HCT116 (cell line): ENCODE data around the gene HOXB8. TPM values are rescaled to one million over a fixed set of nuclear protein-coding genes. Genes with fewer than 3 reads are reported as not detected.

Experiments used
- ATAC-seq: fragments of 200-7000 bp; cut with Tn5 transposase; 2 replicates; pipeline ENCODE4 v1.9.1; 2020; ENCODE audit warnings: mild to moderate bottlenecking, moderate library complexity
- BruUV-seq: library from RNA; stranded (reverse); fragments of 400-500 nt; replicated peaks from 2 replicates; lab custom pipeline; 2021; lab: Mats Ljungman, UMichigan
- CTCF ChIA-PET: fragments of 300-600 bp; sonication (Branson Sonifier 250); formaldehyde crosslinking; loops from one replicate; lab custom pipeline; 2021; ENCODE audit warnings: antibody characterized with exemption; lab: Charles Lee
- POLR2A ChIA-PET: fragments of 300-600, 350-600 bp; sonication (Branson Sonifier 250); formaldehyde crosslinking; loops from one replicate; lab custom pipeline; 2021; ENCODE audit warnings: antibody characterized with exemption; lab: Charles Lee
- RAD21 ChIA-PET, 2 experiments: fragments of 300-600 bp; sonication (Branson Sonifier 250); formaldehyde crosslinking; loops; one replicate each; lab custom pipeline; 2023; ENCODE audit warnings: low total read pairs in 2 of 2; ENCODE audit not compliant: uncharacterized antibody in 2 of 2, unreplicated experiment in 2 of 2, low non-redundant PET in 1 of 2; lab: Charles Lee
- DNase-seq: peaks from one replicate; pipeline ENCODE4 v3.0.0-alpha.2; 2010; ENCODE audit warnings: low read depth, low spot score
- H2AFZ ChIP-seq: fragments of 200-600 bp; shearing (Covaris generic), sonication (generic); 2 replicates; pipeline ENCODE4 v1.6.1; 2017; ENCODE audit warnings: low read depth, mixed run types, mixed read lengths, antibody characterized with exemption, low read length; ENCODE audit not compliant: poor library complexity, severe bottlenecking
- H3K27ac ChIP-seq: 2 replicates; pipeline ENCODE4 v1.5.1; 2012; ENCODE audit warnings: low read depth, low read length
- H3K27me3 ChIP-seq: fragments of 200-600 bp; sonication (generic); 2 replicates; pipeline ENCODE4 v1.6.1; 2016; ENCODE audit warnings: mixed run types, low read length, mixed read lengths; ENCODE audit not compliant: insufficient read depth
- H3K36me3 ChIP-seq, 2 experiments: fragments of 200-500 bp in 1 of 2; fragments of 200-600 bp in 1 of 2; sonication (Bioruptor generic) in 1 of 2; sonication (generic) in 1 of 2; 2 replicates each; pipeline versions ENCODE4 v1.5.1 to v1.6.1; 2014 to 2016; ENCODE audit warnings: low read length in 2 of 2, inconsistent platforms in 1 of 2, mixed read lengths in 1 of 2, mixed run types in 1 of 2; ENCODE audit not compliant: insufficient read depth in 2 of 2, control insufficient read depth in 1 of 2
- H3K4me1 ChIP-seq, 2 experiments: fragments of 200-600 bp in 1 of 2; sonication (generic) in 1 of 2; 2 replicates each; pipeline versions ENCODE4 v1.5.1 to v1.6.1; 2012 to 2017; ENCODE audit warnings: low read length in 2 of 2, inconsistent platforms in 1 of 2, mild to moderate bottlenecking in 1 of 2, mixed read lengths in 1 of 2, mixed run types in 1 of 2, moderate library complexity in 1 of 2; ENCODE audit not compliant: insufficient read depth in 2 of 2, control insufficient read depth in 1 of 2
- H3K4me2 ChIP-seq: fragments of 200-600 bp; sonication (generic); 2 replicates; pipeline ENCODE4 v1.6.1; 2017; ENCODE audit warnings: mixed run types, low read length, mixed read lengths
- H3K4me3 ChIP-seq, 2 experiments: fragments of 200-600 bp in 1 of 2; sonication (generic) in 1 of 2; replicated peaks in 1 of 2; 2 replicates each; pipeline ENCODE4 v1.5.1; 2011 to 2016; ENCODE audit warnings: low read length in 2 of 2, control low read depth in 1 of 2, low read depth in 1 of 2, mild to moderate bottlenecking in 1 of 2, mixed read lengths in 1 of 2, mixed run types in 1 of 2
- H3K79me2 ChIP-seq: fragments of 200-600 bp; sonication (generic); 2 replicates; pipeline ENCODE4 v1.6.1; 2017; ENCODE audit warnings: mild to moderate bottlenecking, mixed run types, low read length, moderate library complexity, mixed read lengths; ENCODE audit not compliant: insufficient read depth
- H3K9ac ChIP-seq: fragments of 200-600 bp; sonication (generic); 2 replicates; pipeline ENCODE4 v1.6.1; 2016; ENCODE audit warnings: low read length, mixed read lengths
- H3K9me2 ChIP-seq: fragments of 200-600 bp; sonication (generic), shearing (Covaris generic); 2 replicates; pipeline ENCODE4 v1.6.1; 2017; ENCODE audit warnings: mixed run types, mild to moderate bottlenecking, moderate library complexity; ENCODE audit not compliant: insufficient read depth
- H3K9me3 ChIP-seq, 2 experiments: fragments of 200-500 bp in 1 of 2; fragments of 200-600 bp in 1 of 2; sonication (Bioruptor generic) in 1 of 2; sonication (generic) in 1 of 2; 2 replicates each; pipeline ENCODE4 v1.6.1; 2014 to 2017; ENCODE audit warnings: low read length in 2 of 2, mixed read lengths in 2 of 2, inconsistent platforms in 1 of 2, low read depth in 1 of 2, mild to moderate bottlenecking in 1 of 2, mixed run types in 1 of 2, moderate library complexity in 1 of 2; ENCODE audit not compliant: control insufficient read depth in 1 of 2, insufficient read depth in 1 of 2
- H4K20me1 ChIP-seq: fragments of 200-600 bp; sonication (generic), shearing (Covaris generic); 2 replicates; pipeline ENCODE4 v1.6.1; 2017; ENCODE audit warnings: mixed run types, mild to moderate bottlenecking, moderate library complexity; ENCODE audit not compliant: insufficient read depth
- CBX3 ChIP-seq: IDR thresholded peaks from 2 replicates; pipeline ENCODE4 v1.6.1; 2012; ENCODE audit warnings: low read depth
- CEBPB ChIP-seq: IDR thresholded peaks from 2 replicates; pipeline ENCODE4 v1.6.1; 2012; ENCODE audit warnings: low read depth
- ELF1 ChIP-seq: IDR thresholded peaks from 2 replicates; pipeline ENCODE4 v1.6.1; 2012; ENCODE audit warnings: low read depth, borderline replicate concordance
- EZH2 ChIP-seq: fragments of 200-600 bp; sonication (generic); IDR thresholded peaks from 2 replicates; pipeline ENCODE4 v1.6.1; 2017; ENCODE audit warnings: antibody characterized with exemption, mixed run types
- JUND ChIP-seq: IDR thresholded peaks from 2 replicates; pipeline ENCODE4 v1.6.1; 2012
- POLR2A ChIP-seq: IDR thresholded peaks from 2 replicates; pipeline ENCODE4 v1.7.0; 2011; ENCODE audit warnings: borderline replicate concordance; ENCODE audit not compliant: insufficient read depth, insufficient read length; ENCODE audit errors: extremely low read depth
- POLR2AphosphoS5 ChIP-seq: IDR thresholded peaks from 2 replicates; pipeline ENCODE4 v1.6.1; 2011; ENCODE audit warnings: mild to moderate bottlenecking, low read depth, low read length, moderate library complexity
- SP1 ChIP-seq: IDR thresholded peaks from 2 replicates; pipeline ENCODE4 v1.6.1; 2012; ENCODE audit warnings: low read depth
- ZFX ChIP-seq: fragments of 450-650 bp; IDR thresholded peaks from 2 replicates; pipeline ENCODE4 v1.6.1; 2017
- intact Hi-C: fragments of 100-400 bp; cut with micrococcal nuclease; formaldehyde crosslinking; loops from 2 replicates; pipeline ENCODE4 v1.10.0; 2022
- total RNA-seq: library from RNA; stranded (reverse); gene quantifications from one replicate; pipeline ENCODE4 v1.2.1, GENCODE V29; 2021; ENCODE audit not compliant: unreplicated experiment
- TF ChIP-seq, protein P1 (sequence below): IDR thresholded peaks from 2 replicates; pipeline ENCODE4 v1.6.1; 2012; ENCODE audit warnings: low read depth

Gene HOXB8
- total RNA-seq, 1 experiment from 2014 or later = 44.7 TPM

DNA sequence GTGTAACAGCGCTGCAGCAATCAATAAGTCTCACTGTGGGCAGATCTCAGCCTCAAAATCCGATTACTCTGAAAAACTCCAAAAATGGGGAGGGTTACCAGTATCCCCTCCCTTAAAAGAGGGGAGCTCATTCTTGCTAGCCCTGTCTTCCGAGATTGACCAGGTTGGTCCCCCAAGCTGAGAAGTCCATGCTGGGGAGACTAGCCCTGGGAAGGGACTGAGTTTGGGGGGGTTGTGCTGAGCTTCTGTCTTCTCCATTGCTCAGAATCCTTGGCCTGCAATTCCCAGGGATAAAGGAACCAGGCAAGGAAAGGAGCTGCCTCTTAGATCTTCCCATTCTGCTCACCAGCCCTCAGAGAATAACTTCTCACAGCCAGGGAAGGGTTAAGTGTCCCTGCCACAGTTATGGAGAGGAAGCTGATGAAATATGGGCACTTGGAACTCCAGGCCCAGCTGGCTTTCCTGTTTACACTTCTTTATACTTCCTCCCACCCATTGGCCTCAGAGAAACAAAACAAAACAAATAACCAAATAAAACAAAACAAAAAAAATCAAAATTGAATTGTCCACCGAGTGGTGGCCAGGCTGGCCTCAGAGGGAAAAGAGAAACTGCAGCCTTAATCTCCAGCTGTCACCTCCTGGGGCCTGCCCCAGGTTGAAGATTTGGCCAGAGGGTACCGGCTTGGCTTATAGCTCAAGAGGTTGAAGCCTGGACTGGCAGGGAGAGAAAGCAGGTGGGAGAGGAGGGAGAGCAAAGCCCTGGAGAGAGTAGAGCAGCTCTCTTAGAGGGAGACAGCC lies 27.6 kb downstream of the HOXB8 start:
- Histone ChIP-seq H3K27me3 (no peaks in the 10 kb centered on the region), H3K27ac (peak overlapping the region; percentile 91), H3K9me3 (no peaks in the 10 kb centered on the region), H3K4me2 (peak overlapping the region; percentile 98), H2AFZ (no peak overlapping the region), H3K9ac (peak overlapping the region; percentile 63), H3K79me2 (peaks cover 56% of the 10 kb centered on the region), H3K4me3 (no peak overlapping the region), H3K36me3 (peaks cover 0 to 2% of the 10 kb centered on the region in 2 experiments; a peak in 2 of 4 replicates), H4K20me1 (no peaks in the 10 kb centered on the region), H3K9me2 (no peaks in the 10 kb centered on the region), H3K4me1 (peaks cover 22 to 70% of the 10 kb centered on the region in 2 experiments)
- TF ChIP-seq JUND (no peak), EZH2 (no peak), POLR2AphosphoS5 (no peak), ZFX (no peak), POLR2A (no peak), CBX3 (no peak), SP1 (no peak), CEBPB (no peak), ELF1 (no peak)
- TF ChIP-seq, protein P1, sequence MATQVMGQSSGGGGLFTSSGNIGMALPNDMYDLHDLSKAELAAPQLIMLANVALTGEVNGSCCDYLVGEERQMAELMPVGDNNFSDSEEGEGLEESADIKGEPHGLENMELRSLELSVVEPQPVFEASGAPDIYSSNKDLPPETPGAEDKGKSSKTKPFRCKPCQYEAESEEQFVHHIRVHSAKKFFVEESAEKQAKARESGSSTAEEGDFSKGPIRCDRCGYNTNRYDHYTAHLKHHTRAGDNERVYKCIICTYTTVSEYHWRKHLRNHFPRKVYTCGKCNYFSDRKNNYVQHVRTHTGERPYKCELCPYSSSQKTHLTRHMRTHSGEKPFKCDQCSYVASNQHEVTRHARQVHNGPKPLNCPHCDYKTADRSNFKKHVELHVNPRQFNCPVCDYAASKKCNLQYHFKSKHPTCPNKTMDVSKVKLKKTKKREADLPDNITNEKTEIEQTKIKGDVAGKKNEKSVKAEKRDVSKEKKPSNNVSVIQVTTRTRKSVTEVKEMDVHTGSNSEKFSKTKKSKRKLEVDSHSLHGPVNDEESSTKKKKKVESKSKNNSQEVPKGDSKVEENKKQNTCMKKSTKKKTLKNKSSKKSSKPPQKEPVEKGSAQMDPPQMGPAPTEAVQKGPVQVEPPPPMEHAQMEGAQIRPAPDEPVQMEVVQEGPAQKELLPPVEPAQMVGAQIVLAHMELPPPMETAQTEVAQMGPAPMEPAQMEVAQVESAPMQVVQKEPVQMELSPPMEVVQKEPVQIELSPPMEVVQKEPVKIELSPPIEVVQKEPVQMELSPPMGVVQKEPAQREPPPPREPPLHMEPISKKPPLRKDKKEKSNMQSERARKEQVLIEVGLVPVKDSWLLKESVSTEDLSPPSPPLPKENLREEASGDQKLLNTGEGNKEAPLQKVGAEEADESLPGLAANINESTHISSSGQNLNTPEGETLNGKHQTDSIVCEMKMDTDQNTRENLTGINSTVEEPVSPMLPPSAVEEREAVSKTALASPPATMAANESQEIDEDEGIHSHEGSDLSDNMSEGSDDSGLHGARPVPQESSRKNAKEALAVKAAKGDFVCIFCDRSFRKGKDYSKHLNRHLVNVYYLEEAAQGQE = no peak
- ChIA-PET POLR2A (interaction anchor here (1.2 kb wide), 1 partner anchor 646 kb away, joined by 3 read pairs; the partner anchor contains the start of gene PNPO), RAD21 (interaction anchor here in 1 of 2 experiments (0.8 to 1.7 kb wide), 3 partner anchors 31 to 251 kb away, joined by 4 to 5 read pairs (median 4); no protein-coding TSS in a partner anchor), CTCF (interaction anchor here (0.6 to 2.0 kb wide), 14 partner anchors 11 to 593 kb away, joined by 3 to 9 read pairs (median 4); partner anchors contain the start of gene HOXB8)
- intact Hi-C loops = no loop called here
- no TSS peak for BruUV-seq
- no peak for ATAC-seq
- DNase-seq = no peak
